ENCODE data around the gene HDAC4. TPM values are rescaled to one million over a fixed set of nuclear protein-coding genes. Genes with fewer than 3 reads are reported as not detected.

Gene HDAC4
- polyA plus RNA-seq, 1 donor (not counting 4 experiments of a cell fraction or from before 2014, with no cell fraction given): 2.9 TPM

GRCh38 chr2:239329284-239329971, 71.4 kb downstream of the HDAC4 start:
- TF ChIP-seq EZH2 (IDR thresholded peaks at IDR 0.05; ENCODE audit: low read length): no peak
- TF ChIP-seq, protein P1, sequence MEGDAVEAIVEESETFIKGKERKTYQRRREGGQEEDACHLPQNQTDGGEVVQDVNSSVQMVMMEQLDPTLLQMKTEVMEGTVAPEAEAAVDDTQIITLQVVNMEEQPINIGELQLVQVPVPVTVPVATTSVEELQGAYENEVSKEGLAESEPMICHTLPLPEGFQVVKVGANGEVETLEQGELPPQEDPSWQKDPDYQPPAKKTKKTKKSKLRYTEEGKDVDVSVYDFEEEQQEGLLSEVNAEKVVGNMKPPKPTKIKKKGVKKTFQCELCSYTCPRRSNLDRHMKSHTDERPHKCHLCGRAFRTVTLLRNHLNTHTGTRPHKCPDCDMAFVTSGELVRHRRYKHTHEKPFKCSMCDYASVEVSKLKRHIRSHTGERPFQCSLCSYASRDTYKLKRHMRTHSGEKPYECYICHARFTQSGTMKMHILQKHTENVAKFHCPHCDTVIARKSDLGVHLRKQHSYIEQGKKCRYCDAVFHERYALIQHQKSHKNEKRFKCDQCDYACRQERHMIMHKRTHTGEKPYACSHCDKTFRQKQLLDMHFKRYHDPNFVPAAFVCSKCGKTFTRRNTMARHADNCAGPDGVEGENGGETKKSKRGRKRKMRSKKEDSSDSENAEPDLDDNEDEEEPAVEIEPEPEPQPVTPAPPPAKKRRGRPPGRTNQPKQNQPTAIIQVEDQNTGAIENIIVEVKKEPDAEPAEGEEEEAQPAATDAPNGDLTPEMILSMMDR (optimal IDR thresholded peaks at IDR 0.05 in 1 of 3, IDR thresholded peaks at IDR 0.05 in 1 of 3, conservative IDR thresholded peaks at IDR 0.05 in 1 of 3; ENCODE audit: extremely low read depth in 1 of 3, insufficient read depth in 2 of 3, low read length in 3 of 3): no peak
- no peak overlapping the region for H3K9ac ChIP-seq (ENCODE audit: control insufficient read depth, extremely low read depth, insufficient read depth, low read length)
- peaks cover 2% of the 10 kb centered on the region for H3K79me2 ChIP-seq (ENCODE audit: control insufficient read depth, insufficient read depth, low read length)
- dilution Hi-C loops (cut with MboI; ENCODE audit: extremely low pct_ligation_motif_present, low sequenced_read_pairs): no loop called here
- H3K4me2 ChIP-seq (ENCODE audit: control insufficient read depth, extremely low read depth, insufficient read depth, low read depth, low read length): no peak overlapping the region
- no peaks in the 10 kb centered on the region for H3K9me1 ChIP-seq (ENCODE audit: control insufficient read depth, extremely low read depth, insufficient read depth, low read length)
- peaks cover 7% of the 10 kb centered on the region for H4K20me1 ChIP-seq (ENCODE audit: control insufficient read depth, extremely low read depth, insufficient read depth, low read length)
- FAIRE-seq (no peak), DNase-seq (ENCODE audit: low read depth, low spot score) (no peak)
- no peak overlapping the region for H3K4me3 ChIP-seq (ENCODE audit: control insufficient read depth in 2 of 3, extremely low read depth in 1 of 3, insufficient read depth in 2 of 3, low read depth in 1 of 3, low read length in 3 of 3)
- no peak overlapping the region for H3K27ac ChIP-seq (ENCODE audit: control insufficient read depth, insufficient read depth, low read length)
- H3K9me3 ChIP-seq (ENCODE audit: control insufficient read depth, low read depth, low read length): no peaks in the 10 kb centered on the region
- H2AFZ ChIP-seq (ENCODE audit: control insufficient read depth, low read length): no peak overlapping the region
- no peaks in the 10 kb centered on the region for H3K27me3 ChIP-seq (ENCODE audit: control insufficient read depth, extremely low read depth, insufficient read depth, low read length)
- no peaks in the 10 kb centered on the region for H3K36me3 ChIP-seq (ENCODE audit: control insufficient read depth in 2 of 2, extremely low read depth in 1 of 2, insufficient read depth in 2 of 2, low read length in 2 of 2)
- H3K4me1 ChIP-seq (ENCODE audit: control insufficient read depth, extremely low read depth, insufficient read depth, low read length): peaks cover 6% of the 10 kb centered on the region

DNA sequence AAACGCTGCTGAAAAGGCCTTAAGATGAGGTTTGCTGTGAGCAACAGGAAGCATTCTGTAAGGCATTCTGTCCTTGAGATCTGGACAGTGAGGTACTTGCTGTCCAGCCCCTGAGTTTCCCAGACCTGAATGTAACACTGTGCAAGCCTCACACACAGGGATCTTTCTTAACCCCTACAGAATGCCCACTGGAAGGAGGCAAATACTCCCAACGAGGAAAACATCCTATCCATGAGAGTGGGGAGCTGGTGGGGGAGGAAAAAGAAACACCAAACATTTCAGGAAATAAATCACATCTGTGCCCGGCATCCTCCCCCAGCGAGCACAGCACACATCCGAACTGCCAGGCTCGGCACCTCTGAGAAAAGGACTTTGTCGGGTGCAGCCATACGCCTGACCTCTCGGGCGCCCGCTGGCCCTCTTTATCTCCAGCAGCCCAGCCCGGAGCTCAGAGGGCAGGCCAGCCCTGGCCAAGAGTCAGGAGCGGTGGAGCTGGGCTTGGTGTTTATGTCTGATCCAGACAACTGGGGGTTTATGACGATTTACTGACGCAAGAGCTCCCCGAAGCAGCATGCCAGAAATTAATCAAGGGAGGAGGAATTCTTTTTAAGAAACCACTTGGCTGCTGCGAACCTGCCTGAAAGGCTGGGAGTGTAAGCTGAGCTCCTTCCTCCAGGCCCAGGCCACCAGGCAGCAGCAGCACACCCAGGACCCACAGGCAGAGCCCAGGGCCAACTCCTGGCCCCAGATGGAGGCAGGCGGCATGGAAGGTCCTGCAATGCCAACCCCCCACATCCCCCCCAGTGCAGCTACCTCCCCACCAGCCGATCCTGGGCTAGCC, 72.2 kb downstream of the HDAC4 start:
- no peak overlapping the region for H3K4me3 ChIP-seq (ENCODE audit: control insufficient read depth in 2 of 3, extremely low read depth in 1 of 3, insufficient read depth in 2 of 3, low read depth in 1 of 3, low read length in 3 of 3)
- no peak overlapping the region for H2AFZ ChIP-seq (ENCODE audit: control insufficient read depth, low read length)
- H3K79me2 ChIP-seq (ENCODE audit: control insufficient read depth, insufficient read depth, low read length): peaks cover 2% of the 10 kb centered on the region
- dilution Hi-C loops (cut with MboI; ENCODE audit: extremely low pct_ligation_motif_present, low sequenced_read_pairs): no loop called here
- H3K9me3 ChIP-seq (ENCODE audit: control insufficient read depth, low read depth, low read length): no peaks in the 10 kb centered on the region
- H3K4me1 ChIP-seq (ENCODE audit: control insufficient read depth, extremely low read depth, insufficient read depth, low read length): peaks cover 6% of the 10 kb centered on the region
- no peaks in the 10 kb centered on the region for H3K9me1 ChIP-seq (ENCODE audit: control insufficient read depth, extremely low read depth, insufficient read depth, low read length)
- DNase-seq (ENCODE audit: low read depth, low spot score) (no peak), FAIRE-seq (no peak)
- no peak for TF ChIP-seq EZH2 (IDR thresholded peaks at IDR 0.05; ENCODE audit: low read length)
- TF ChIP-seq, protein P1 (optimal IDR thresholded peaks at IDR 0.05 in 1 of 3, IDR thresholded peaks at IDR 0.05 in 1 of 3, conservative IDR thresholded peaks at IDR 0.05 in 1 of 3; ENCODE audit: extremely low read depth in 1 of 3, insufficient read depth in 2 of 3, low read length in 3 of 3): no peak
- no peak overlapping the region for H3K9ac ChIP-seq (ENCODE audit: control insufficient read depth, extremely low read depth, insufficient read depth, low read length)
- H3K36me3 ChIP-seq (ENCODE audit: control insufficient read depth in 2 of 2, extremely low read depth in 1 of 2, insufficient read depth in 2 of 2, low read length in 2 of 2): no peaks in the 10 kb centered on the region
- no peak overlapping the region for H3K4me2 ChIP-seq (ENCODE audit: control insufficient read depth, extremely low read depth, insufficient read depth, low read depth, low read length)
- H3K27me3 ChIP-seq (ENCODE audit: control insufficient read depth, extremely low read depth, insufficient read depth, low read length): no peaks in the 10 kb centered on the region
- H4K20me1 ChIP-seq (ENCODE audit: control insufficient read depth, extremely low read depth, insufficient read depth, low read length): peaks cover 7% of the 10 kb centered on the region
- H3K27ac ChIP-seq (ENCODE audit: control insufficient read depth, insufficient read depth, low read length): no peak overlapping the region
